HepG2 (cell line): ENCODE results near the gene B3GALT6. TPM values are rescaled to one million over a fixed set of nuclear protein-coding genes. Genes with fewer than 3 reads are reported as not detected.
A peak's percentile ranks its signal among the peaks of the same experiment; 100 is the strongest.

Source experiments
- ATAC-seq: fragments of 200-7000 bp; cut with Tn5 transposase; 3 replicates; pipeline ENCODE4 v1.9.1; 2020; ENCODE audit warnings: mild to moderate bottlenecking, moderate library complexity
- BruUV-seq: library from RNA; stranded (reverse); fragments of 400-500 nt; replicated peaks from 2 replicates; lab custom pipeline; 2021; lab: Mats Ljungman, UMichigan
- CTCF ChIA-PET: fragments of 300-600 bp; formaldehyde crosslinking; extraction: SDS; loops from one replicate; lab custom pipeline; 2021; ENCODE audit warnings: low total read pairs, inconsistent platforms, low intra/inter-chr PET ratio; lab: Yijun Ruan, JAX
- POLR2A ChIA-PET: fragments of 350-600 bp; sonication (Branson Sonifier 250); formaldehyde crosslinking; loops from one replicate; lab custom pipeline; 2020; ENCODE audit warnings: antibody characterized with exemption, inconsistent platforms; lab: Yijun Ruan, JAX
- DNase-seq: peaks from one replicate; pipeline ENCODE4 v3.0.0-alpha.2; 2015; ENCODE audit warnings: low spot score
- FAIRE-seq: peaks from 3 replicates; lab custom pipeline; 2011; peaks lifted over from hg19 to GRCh38; lab: Jason Lieb, UNC
- H2AFZ ChIP-seq: one replicate; pipeline ENCODE4 v1.6.1; 2011; ENCODE audit warnings: low read length, inconsistent platforms
- H3K27ac ChIP-seq: fragments of 300-600 bp; 3 replicates; pipeline ENCODE4 v1.8.0; 2011; ENCODE audit warnings: mixed run types, mild to moderate bottlenecking, mixed read lengths, low read length, inconsistent platforms; ENCODE audit not compliant: insufficient read depth; ENCODE audit errors: extremely low read length
- H3K27me3 ChIP-seq, 2 experiments: fragments of 200-600 bp in 1 of 2; 2 replicates in 1 of 2; 3 replicates in 1 of 2; pipeline versions ENCODE4 v1.6.0 to v1.8.0; 2011; ENCODE audit warnings: low read length in 2 of 2, mild to moderate bottlenecking in 2 of 2, moderate library complexity in 2 of 2, inconsistent platforms in 1 of 2; ENCODE audit not compliant: insufficient read depth in 2 of 2, control insufficient read depth in 1 of 2
- H3K36me3 ChIP-seq, 2 experiments: fragments of 200-600 bp in 1 of 2; replicated peaks in 1 of 2; 2 replicates in 1 of 2; 3 replicates in 1 of 2; pipeline versions ENCODE4 v1.5.1 to v1.8.0; 2011; ENCODE audit warnings: low read length in 2 of 2, inconsistent platforms in 1 of 2; ENCODE audit not compliant: insufficient read depth in 2 of 2, control insufficient read depth in 1 of 2
- H3K4me1 ChIP-seq: 2 replicates; pipeline ENCODE4 v1.5.1; 2012; ENCODE audit warnings: low read length, inconsistent platforms; ENCODE audit not compliant: insufficient read depth
- H3K4me2 ChIP-seq: 2 replicates; pipeline ENCODE4 v1.6.0; 2011; ENCODE audit warnings: low read depth, low read length, inconsistent platforms
- H3K4me3 ChIP-seq, 3 experiments: fragments of 200-600 bp in 1 of 3; sonication (generic), shearing (Covaris generic) in 1 of 3; replicated peaks in 1 of 3; 2 replicates each; pipeline ENCODE4 v1.5.1; 2011 to 2016; ENCODE audit warnings: low read length in 3 of 3, inconsistent platforms in 2 of 3, low read depth in 2 of 3, mild to moderate bottlenecking in 2 of 3, control low read depth in 1 of 3, mixed read lengths in 1 of 3; ENCODE audit not compliant: insufficient read depth in 1 of 3
- H3K79me2 ChIP-seq: one replicate; pipeline ENCODE4 v1.6.1; 2011; ENCODE audit warnings: low read length, inconsistent platforms; ENCODE audit not compliant: insufficient read depth
- H3K9ac ChIP-seq: 2 replicates; pipeline ENCODE4 v1.6.0; 2011; ENCODE audit warnings: mild to moderate bottlenecking, low read depth, low read length, inconsistent platforms; ENCODE audit not compliant: insufficient read depth
- H3K9me3 ChIP-seq: 2 replicates; pipeline ENCODE4 v1.5.1; 2012; ENCODE audit warnings: mild to moderate bottlenecking, low read length
- H4K20me1 ChIP-seq: 2 replicates; pipeline ENCODE4 v1.6.0; 2011; ENCODE audit warnings: inconsistent platforms, mild to moderate bottlenecking, low read length, moderate library complexity; ENCODE audit not compliant: insufficient read depth
- AGO2 ChIP-seq: fragments of 200-400 bp; formaldehyde crosslinking; optimal IDR thresholded peaks from 2 replicates; pipeline ENCODE3; 2017; ENCODE audit warnings: mild to moderate bottlenecking, low read depth, low read length, moderate library complexity
- EHMT2 ChIP-seq: fragments of 200-600 bp; sonication (generic); IDR thresholded peaks from 2 replicates; pipeline ENCODE4 v1.7.0; 2017; ENCODE audit warnings: antibody characterized with exemption, low read depth, low read length, borderline replicate concordance
- MATR3 ChIP-seq: sonication (generic); formaldehyde crosslinking; IDR thresholded peaks from 2 replicates; pipeline ENCODE4 v1.4.0; 2020; ENCODE audit warnings: missing genetic modification reagents
- NR2F2 ChIP-seq: IDR thresholded peaks from 2 replicates; pipeline ENCODE4 v1.6.1; 2012; ENCODE audit warnings: low read depth, inconsistent platforms, borderline replicate concordance
- RBFOX2 ChIP-seq: fragments of 200-400 bp; formaldehyde crosslinking; IDR thresholded peaks from 2 replicates; pipeline ENCODE4 v1.6.1; 2017; ENCODE audit warnings: low read depth, mild to moderate bottlenecking, low read length
- WGBS: methylation state at CpG from one replicate; pipeline ENCODE4 v1.1.6; 2017; ENCODE audit warnings: low lambda C conversion rate; 5-methylcytosine and 5-hydroxymethylcytosine counted together
- in situ Hi-C: cut with HindIII; loops from 2 replicates; pipeline ENCODE4 v1.10.0; 2017; ENCODE audit warnings: low pct_unique_long_range_greater_than_20kb; ENCODE audit not compliant: extremely low pct_ligation_motif_present
- intact Hi-C: fragments of 100-400 bp; cut with micrococcal nuclease; formaldehyde crosslinking; loops from one replicate; pipeline ENCODE4 v1.10.0; 2022; ENCODE audit not compliant: unreplicated experiment
- polyA plus RNA-seq, 8 experiments: library from polyadenylated mRNA; depleted of rRNA in 3 of 8; stranded (reverse) in 7 of 8; unstranded in 1 of 8; fragments of >200 nt; fragmentation: Illumina TruSeq in 4 of 8; extraction: Trizol in 4 of 8; gene quantifications; 2 replicates each; pipeline versions ENCODE4 v1.2.1 to v1.2.3, GENCODE V29; 2011 to 2016; ENCODE audit warnings: low read depth in 4 of 8, missing spikeins in 1 of 8, mixed read lengths in 1 of 8; ENCODE audit not compliant: insufficient read depth in 1 of 8
- total RNA-seq, 5 experiments: library from RNA; depleted of rRNA; stranded (reverse); fragments of >200 nt; fragmentation: Illumina TruSeq; extraction: Trizol; gene quantifications; 2 replicates each; pipeline ENCODE4 v1.2.3, GENCODE V29; 2016; ENCODE audit warnings: low read depth in 1 of 5

Gene B3GALT6
- total and polyA plus RNA-seq, 2 of the 13 experiments (the other 11 are each of a cell fraction or from before 2014, with no cell fraction given): 3.9 to 14.2 TPM

GRCh38 chr1:1226566-1227362 is 5.3 kb upstream of the B3GALT6 start (continued):
- TF ChIP-seq AGO2 (peak; percentile 8), EHMT2 (no peak), RBFOX2 (peak; percentile 53)

- ChIA-PET POLR2A (no interaction called here), CTCF (no interaction called here)
- Histone ChIP-seq H3K79me2 (peaks cover 49% of the 10 kb centered on the region), H3K9me3 (no peaks in the 10 kb centered on the region), H3K4me2 (no peak overlapping the region), H3K4me1 (peaks cover 16% of the 10 kb centered on the region), H3K4me3 (no peak overlapping the region), H4K20me1 (0 out of 2 replicates have a peak, but pooled peaks cover 7% of the 10 kb centered on the region), H2AFZ (no peak overlapping the region), H3K36me3 (peaks cover 27 to 55% of the 10 kb centered on the region in 2 experiments), H3K27me3 (no peaks in the 10 kb centered on the region; a peak in 1 of 5 replicates), H3K27ac (no peak overlapping the region), H3K9ac (no peak overlapping the region)
- BruUV-seq: no TSS peak
- no peak for DNase-seq
- peak; percentile 0 for TF ChIP-seq AGO2
- TF ChIP-seq NR2F2: no peak
- ATAC-seq: no peak
- intact Hi-C loops: no loop called here
- no CpG with 5 or more reads among the region's 25 CpGs for WGBS
- FAIRE-seq: no peak
- in situ Hi-C loops: no loop called here
Observed at GRCh38 chr1:1227386-1227785, 4.7 kb upstream of the B3GALT6 start.

GRCh38 chr1:1228187-1228586 is 3.9 kb upstream of the B3GALT6 start:
- Histone ChIP-seq H3K4me2 (no peak overlapping the region), H2AFZ (no peak overlapping the region), H3K36me3 (peaks cover 19 to 47% of the 10 kb centered on the region in 2 experiments), H3K79me2 (peaks cover 53% of the 10 kb centered on the region), H3K9me3 (no peaks in the 10 kb centered on the region), H3K4me3 (no peak overlapping the region), H3K9ac (no peak overlapping the region), H3K27me3 (no peaks in the 10 kb centered on the region; a peak in 1 of 5 replicates), H3K4me1 (peaks cover 24% of the 10 kb centered on the region), H3K27ac (no peak overlapping the region), H4K20me1 (0 out of 2 replicates have a peak, but pooled peaks cover 7% of the 10 kb centered on the region)
- BruUV-seq: no TSS peak
- peak; percentile 62 for TF ChIP-seq AGO2
- TF ChIP-seq RBFOX2: peak; percentile 48
- no peak for TF ChIP-seq MATR3 (CRISPR knock-in tag)
- POLR2A ChIA-PET: no interaction called here
- ATAC-seq (no peak), FAIRE-seq (no peak), DNase-seq (no peak)
- CTCF ChIA-PET: no interaction called here
- 93% methylated on average over 14 of the region's 30 CpGs for WGBS
- intact Hi-C loops (no loop called here), in situ Hi-C loops (no loop called here)
